GM08714 (cell line): Measurements from ENCODE around the gene CRYBB1.

Source experiments
- H3K4me3 ChIP-seq: fragments of 200-500 bp; sonication (Bioruptor generic); 2 replicates; pipeline ENCODE4 v1.5.1; 2014; ENCODE audit warnings: mild to moderate bottlenecking, low read length, inconsistent platforms
- ZNF274 ChIP-seq: IDR thresholded peaks from 2 replicates; pipeline ENCODE4 v1.6.1; 2012; ENCODE audit warnings: mild to moderate bottlenecking, low read depth, low read length

CRYBB1 gene

DNA sequence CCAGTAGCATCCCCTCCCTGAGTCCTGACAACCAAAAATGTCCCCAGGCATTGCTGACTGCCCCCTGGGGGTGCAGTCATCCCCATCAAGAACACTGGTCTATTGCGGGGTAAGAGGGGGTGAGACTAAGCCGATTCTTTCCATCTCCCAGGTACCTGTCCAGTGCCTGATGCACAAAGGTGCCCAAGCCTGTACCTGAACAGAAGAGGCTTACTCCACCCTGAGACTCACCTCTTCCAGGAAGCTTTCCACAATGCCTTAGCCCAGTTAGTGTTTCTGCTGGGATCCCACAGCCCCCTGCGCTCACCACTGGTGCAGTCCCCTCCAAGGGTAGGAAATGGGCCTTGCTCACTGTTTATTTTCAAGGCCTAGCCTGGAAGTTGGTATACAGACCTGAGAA is 50.8 kb downstream of the CRYBB1 start:
- H3K4me3 ChIP-seq: no peak overlapping the region
- no peak for TF ChIP-seq ZNF274

DNA sequence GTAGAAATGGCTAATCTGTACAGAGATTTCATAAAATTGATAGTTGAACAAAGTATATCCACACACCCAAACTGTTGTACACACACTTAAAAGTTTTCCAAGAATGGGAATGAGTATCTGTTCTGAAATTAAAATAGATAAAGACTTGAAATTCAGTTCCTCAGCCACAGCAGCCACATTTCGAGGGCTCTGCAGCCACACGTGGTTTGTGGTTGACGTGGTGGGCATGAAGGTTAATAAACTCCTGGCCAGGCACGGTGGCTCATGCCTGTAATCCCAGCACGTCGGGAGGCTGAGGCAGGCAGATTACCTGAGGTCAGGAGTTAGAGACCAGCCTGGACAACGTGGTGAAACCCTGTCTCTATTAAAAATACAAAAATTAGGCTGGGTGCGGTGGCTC is 51.9 kb downstream of the CRYBB1 start:
- no peak overlapping the region for H3K4me3 ChIP-seq
- TF ChIP-seq ZNF274: no peak

DNA sequence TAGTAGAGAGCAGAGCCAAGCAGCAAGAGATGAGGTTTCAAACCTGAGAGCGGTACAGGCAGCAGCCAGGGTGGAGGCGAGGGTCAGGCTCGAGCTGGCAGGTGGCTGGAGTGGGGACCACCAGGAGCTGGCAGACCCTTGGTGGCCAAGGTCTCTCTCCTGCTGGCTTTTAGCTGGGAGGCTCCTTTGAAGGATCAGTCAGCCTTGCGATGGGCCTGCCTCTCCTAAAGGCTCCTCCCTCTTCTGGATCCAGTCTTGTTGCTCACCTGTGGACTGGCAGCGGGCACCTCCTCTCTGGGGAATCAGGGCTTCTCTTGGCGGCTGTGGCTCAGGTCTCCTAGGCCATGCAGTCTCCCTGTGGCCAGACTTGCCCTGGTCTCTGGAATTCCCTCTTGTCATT is 52.6 kb downstream of the CRYBB1 start:
- TF ChIP-seq ZNF274: no peak
- no peak overlapping the region for H3K4me3 ChIP-seq

DNA sequence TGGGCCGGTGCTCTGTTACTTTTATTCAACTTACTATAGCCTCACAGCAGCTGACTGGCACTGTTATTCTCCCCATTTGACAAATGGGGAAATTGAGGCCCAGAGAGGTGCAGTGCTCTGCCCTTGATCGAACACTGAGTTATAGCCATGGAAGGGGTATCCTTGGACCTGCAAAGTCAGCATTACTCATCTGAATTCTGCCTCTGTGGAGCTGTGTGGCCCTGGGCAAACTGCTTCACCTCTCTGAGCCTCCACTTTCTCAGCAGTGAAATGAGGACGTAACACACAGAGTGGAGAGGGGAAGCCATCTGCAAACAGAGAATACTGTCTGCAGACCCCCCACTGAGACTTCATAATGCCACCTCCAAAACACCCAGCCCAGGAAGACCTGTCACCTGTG is 53.2 kb downstream of the CRYBB1 start:
- H3K4me3 ChIP-seq: no peak overlapping the region
- no peak for TF ChIP-seq ZNF274

DNA sequence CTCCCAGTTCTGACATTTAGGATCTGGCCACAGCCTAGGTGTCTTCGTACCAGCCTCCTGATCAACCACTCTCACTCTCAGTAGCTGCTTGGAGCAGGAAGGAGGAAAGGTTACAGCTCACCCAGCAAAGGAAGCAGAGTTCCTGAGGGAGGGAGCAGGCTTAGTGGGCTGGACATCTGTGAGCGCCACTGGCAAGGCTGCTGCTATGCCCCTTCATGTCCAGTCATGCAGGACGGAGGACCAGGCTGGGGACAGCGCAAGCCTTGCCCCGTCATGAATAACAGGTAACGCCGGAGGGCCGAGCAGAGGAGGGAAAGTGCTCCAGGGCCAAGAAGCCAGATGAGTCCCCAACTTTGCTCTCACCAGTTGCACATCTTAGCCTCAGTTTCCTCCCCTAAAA is 53.6 kb downstream of the CRYBB1 start:
- H3K4me3 ChIP-seq: no peak overlapping the region
- no peak for TF ChIP-seq ZNF274

DNA sequence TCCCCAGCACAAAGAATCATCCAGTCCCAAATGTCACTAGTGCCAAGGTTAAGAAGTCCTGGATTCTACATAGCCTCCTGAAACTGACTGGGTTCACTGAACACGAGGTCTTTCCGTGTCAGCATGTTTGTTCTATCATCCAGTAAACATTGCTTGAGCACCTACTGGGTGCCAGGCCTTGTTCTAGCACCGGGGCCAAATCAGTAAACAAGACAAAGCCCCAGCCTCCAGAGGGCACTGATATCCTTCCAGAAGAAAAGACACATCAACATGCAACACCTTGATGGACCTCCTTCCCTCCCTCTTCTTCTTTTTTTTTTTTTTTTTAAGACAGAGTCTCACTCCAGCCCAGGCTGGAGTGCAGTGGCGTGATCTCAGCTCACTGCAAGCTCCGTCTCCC is 54.8 kb downstream of the CRYBB1 start:
- TF ChIP-seq ZNF274: no peak
- H3K4me3 ChIP-seq: no peak overlapping the region

DNA sequence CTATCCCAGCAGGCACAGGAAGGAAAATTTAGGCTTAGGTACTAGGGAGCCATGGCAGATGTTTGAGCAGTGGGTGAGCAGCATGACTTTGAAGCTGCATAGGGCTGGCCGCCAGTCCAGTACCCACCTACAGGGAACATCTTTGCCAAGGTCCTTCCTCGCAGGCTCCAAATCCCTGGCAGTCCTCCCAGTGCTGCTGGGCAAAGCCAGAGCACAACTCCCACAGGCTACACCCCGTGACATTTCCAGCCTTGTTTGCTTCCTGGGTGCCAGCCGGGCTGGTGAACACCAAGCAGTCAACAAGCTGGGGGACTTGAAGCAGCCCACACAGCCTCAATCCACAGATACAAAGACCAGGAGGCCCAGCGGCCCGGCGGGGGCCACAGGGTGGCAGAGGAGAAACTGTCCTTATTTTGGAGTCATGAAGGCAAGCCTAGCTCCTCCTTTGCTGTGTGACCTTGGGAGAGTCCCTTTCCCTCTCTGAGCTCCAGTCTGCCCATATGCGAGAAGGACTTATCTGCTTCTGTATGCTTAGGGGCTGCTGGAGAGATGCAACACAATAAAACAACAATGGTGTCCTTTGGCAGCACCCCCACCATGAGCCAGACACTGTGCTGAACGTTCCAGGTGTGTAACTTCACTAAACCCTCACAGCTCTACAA is 55.9 kb downstream of the CRYBB1 start:
- no peak overlapping the region for H3K4me3 ChIP-seq
- TF ChIP-seq ZNF274: no peak

DNA sequence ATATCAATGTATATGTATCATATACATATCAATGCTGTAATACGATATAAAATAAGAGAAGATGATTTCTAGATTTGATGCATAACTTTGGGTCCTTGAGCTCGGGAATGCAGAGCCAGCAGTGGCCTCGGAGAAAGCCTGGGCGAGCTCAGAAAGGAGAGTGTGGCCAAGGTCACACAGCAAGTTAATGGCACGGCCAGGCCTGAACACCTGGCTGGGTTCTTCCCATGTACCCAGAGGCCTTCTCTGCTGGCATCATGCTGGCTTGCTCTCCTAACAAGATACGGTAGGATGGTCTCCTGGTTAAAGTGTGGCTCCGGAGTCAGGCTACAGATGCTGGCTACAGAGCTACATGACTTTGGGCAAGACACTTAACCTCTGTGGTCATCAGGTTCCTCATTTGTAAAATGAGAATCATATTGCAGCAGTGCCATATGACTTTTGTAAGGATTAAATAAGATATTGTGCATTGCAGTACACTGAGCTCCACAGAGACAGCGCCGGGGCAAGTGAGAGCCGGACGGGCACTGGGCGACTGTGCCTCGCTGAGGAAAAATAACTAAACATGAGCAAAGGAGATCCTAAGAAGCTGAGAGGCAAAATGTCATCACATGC is 57.8 kb downstream of the CRYBB1 start:
- no peak overlapping the region for H3K4me3 ChIP-seq
- TF ChIP-seq ZNF274: no peak

DNA sequence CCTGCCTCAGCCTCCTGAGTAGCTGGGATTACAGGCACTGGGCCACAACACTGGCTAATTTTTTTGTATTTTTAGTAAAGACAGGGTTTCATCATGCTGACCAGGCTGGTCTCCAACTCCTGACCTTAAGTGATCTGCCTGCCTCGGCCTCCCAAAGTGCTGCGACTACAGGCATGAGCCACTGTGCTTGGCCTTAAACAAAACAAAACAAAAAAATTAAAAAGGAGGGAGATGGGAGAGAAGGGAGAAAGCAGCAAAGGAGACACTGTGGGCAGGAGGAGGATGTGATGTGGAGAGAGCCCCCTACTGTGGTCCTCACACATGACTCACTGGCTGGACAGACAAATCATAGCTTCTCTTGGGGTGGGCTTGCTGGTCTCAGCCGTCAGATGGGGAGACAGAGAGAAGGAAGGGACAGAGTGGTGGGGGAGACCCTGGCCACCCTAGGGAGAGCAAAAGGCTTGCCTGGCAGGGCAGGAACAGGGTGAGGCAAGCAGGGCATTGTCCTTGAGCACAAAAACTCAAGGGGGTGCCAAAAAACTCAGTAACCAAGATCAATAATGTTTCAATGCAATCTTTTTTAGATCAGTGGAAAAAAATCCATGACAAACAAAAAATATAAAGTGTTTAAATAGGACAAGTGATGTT is 59.5 kb downstream of the CRYBB1 start:
- H3K4me3 ChIP-seq: no peak overlapping the region
- no peak for TF ChIP-seq ZNF274

DNA sequence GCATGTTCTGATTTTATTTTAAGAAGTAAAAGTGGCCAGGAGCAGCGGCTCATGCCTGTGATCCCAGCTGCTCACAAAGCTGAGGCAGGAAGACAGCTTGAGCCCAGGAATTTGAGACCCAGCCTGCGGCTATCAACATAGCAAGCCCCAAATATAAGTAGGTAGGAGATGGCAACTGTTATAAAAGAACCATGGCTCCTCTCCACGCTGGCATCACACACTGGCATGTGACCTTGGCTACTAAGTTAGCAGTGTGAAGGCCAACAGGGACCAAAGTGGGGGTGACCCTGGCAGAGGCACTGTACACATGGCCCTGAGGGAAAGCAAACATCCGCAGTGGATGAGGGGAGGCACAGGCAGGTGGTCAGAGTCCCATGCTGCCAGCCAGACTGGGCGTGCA is 60.9 kb downstream of the CRYBB1 start:
- TF ChIP-seq ZNF274: no peak
- no peak overlapping the region for H3K4me3 ChIP-seq

DNA sequence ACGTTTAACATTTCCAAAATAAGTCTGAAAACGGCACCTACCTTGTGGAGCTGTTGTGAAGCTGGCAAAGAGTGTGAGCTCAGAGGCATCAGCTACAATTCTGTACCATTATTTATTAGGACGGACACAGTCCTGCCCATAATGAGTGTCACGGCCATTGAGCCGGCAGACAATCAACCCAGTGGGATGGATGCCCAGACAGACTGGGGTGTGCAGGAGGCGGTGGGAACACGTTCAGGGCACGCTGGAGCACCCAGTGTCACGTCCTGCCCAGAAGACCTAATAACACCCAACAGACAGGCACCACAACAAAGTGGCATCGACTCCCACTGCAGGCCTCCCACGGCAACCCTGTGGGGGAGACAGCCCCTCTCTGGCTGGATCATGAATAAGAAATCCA is 62.3 kb downstream of the CRYBB1 start:
- H3K4me3 ChIP-seq: no peak overlapping the region
- TF ChIP-seq ZNF274: no peak

DNA sequence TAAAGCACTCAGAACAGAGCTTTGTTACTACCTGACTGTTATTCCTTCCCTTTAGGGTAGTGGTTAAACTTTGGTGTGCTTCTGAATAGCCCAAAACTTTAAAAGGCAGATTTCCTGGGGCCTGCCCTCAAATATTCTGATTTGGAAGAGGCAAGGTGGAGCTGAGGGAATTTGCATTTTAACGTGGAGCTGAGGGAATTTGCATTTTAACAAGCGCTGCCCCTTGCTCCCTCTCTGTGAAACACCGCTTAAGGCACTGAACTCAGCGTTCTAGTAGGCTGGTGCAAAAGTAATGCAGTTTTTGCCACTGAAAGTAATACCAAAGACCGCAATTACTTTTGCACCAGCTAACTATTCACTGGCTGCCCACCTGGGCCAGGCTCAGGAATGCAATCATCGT is 62.9 kb downstream of the CRYBB1 start:
- no peak for TF ChIP-seq ZNF274
- no peak overlapping the region for H3K4me3 ChIP-seq

DNA sequence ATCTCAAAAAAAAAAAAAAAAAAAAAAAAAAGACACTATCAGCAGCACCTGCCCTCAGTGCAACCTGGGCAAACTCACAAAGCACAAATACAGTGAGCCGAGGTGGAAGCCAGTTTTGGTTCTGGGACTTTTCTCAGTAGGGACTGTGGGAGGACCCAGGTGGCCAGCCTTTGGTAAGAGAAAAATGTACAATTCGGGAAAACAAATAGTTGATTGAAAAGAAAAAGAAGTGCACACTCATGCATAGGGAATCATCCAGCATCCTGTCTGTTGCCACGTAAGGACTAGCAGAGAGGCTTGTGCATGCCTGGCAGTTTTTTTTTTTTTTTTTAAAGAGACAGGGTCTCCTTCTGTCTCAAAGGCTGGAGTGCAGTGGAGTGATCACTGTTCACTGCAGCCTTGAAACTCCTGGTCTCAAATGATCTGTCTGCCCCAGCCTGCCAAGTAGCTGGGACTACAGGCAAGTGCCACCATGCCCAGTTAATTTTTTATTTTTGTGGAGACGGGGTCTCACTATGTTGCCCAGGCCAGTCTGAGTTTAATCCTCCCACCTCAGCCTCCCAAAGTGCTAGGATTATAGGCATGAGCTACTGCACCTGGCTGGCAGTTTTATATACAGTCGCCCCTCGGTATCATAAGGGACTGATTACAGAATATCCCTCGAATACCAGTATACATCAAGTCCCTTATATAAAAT is 64.6 kb downstream of the CRYBB1 start:
- no peak overlapping the region for H3K4me3 ChIP-seq
- no peak for TF ChIP-seq ZNF274

DNA sequence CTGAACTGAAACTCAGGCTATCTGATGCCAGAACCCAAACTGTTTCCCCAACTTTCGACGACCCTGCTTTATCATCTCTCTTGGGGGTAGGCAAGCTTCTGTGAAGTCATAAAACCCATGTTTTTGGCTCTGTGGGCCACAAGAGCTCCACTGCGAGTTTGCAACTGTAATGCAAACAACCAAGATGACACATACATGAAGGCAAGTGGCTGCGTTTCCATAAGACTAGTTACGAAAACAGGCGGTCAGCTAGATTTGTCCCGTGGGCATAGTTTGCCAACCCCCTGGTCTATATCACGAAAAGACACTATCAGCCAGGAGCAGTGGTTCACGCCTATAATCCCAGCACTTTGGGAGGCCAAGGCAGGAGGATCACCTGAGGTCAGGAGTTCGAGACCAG is 65.4 kb downstream of the CRYBB1 start:
- no peak for TF ChIP-seq ZNF274
- no peak overlapping the region for H3K4me3 ChIP-seq

DNA sequence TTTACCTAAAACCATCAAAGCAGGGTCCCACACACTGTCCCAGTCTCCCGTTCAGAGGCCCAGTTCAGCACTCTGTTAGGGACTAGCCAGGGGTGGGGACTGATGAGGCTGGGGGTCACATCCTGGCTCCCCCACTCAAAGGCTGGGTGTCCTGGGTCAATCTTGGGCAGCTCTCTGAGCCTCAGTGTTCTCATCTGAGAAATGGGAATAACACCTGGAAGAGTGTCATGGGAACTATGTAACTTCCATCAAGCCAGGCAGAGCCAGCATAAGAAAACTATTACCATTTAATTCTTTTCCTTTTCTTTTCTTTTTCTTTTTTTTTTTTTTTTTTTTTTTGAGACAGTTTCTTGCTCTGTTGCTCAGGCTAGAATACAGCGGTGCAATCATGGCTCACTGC is 66.3 kb downstream of the CRYBB1 start:
- H3K4me3 ChIP-seq: no peak overlapping the region
- no peak for TF ChIP-seq ZNF274
